H1 (cell line): Measurements from ENCODE around the gene ADARB2. TPM values are rescaled to one million over a fixed set of nuclear protein-coding genes. Genes with fewer than 3 reads are reported as not detected.

Experiments
- CTCF ChIA-PET: fragments of 300-600 bp; sonication (Branson Sonifier 250); formaldehyde crosslinking; loops from one replicate; lab custom pipeline; 2021; ENCODE audit not compliant: partially characterized antibody; lab: Charles Lee
- POLR2A ChIA-PET: fragments of 300-600 bp; sonication (Branson Sonifier 250); formaldehyde crosslinking; loops from one replicate; lab custom pipeline; 2021; ENCODE audit warnings: inconsistent platforms; ENCODE audit not compliant: partially characterized antibody; lab: Charles Lee
- DNase-seq, 2 experiments: peaks; one replicate each; pipeline versions ENCODE4 v3.0.0 to v3.0.0-alpha.2; 2010 to 2022; ENCODE audit warnings: low spot score in 2 of 2, low read depth in 1 of 2, mixed read lengths in 1 of 2
- FAIRE-seq: peaks from 2 replicates; lab custom pipeline; 2011; peaks lifted over from hg19 to GRCh38; lab: Jason Lieb, UNC
- H2AFZ ChIP-seq: 2 replicates; pipeline ENCODE4 v1.8.1; 2012; ENCODE audit warnings: low read length, inconsistent platforms
- H2AK5ac ChIP-seq: 2 replicates; pipeline ENCODE4 v1.6.1; 2013; ENCODE audit warnings: low read depth, low read length
- H2BK120ac ChIP-seq: replicated peaks from 2 replicates; pipeline ENCODE3; 2013; ENCODE audit warnings: low read depth, low read length, inconsistent platforms
- H2BK12ac ChIP-seq: 2 replicates; pipeline ENCODE4 v1.6.1; 2013; ENCODE audit warnings: low read depth, low read length
- H2BK15ac ChIP-seq: 2 replicates; pipeline ENCODE4 v1.6.1; 2013; ENCODE audit warnings: low read length
- H2BK20ac ChIP-seq: 2 replicates; pipeline ENCODE4 v1.6.1; 2013; ENCODE audit warnings: low read length
- H2BK5ac ChIP-seq: 2 replicates; pipeline ENCODE4 v1.6.1; 2013; ENCODE audit warnings: low read depth, low read length
- H3K14ac ChIP-seq: 2 replicates; pipeline ENCODE4 v1.6.1; 2013; ENCODE audit warnings: inconsistent platforms; ENCODE audit not compliant: insufficient read length
- H3K18ac ChIP-seq: 2 replicates; pipeline ENCODE4 v1.6.1; 2013; ENCODE audit warnings: low read length; ENCODE audit errors: extremely low read depth
- H3K23ac ChIP-seq: 2 replicates; pipeline ENCODE4 v1.6.1; 2013; ENCODE audit warnings: inconsistent platforms; ENCODE audit not compliant: insufficient read length
- H3K23me2 ChIP-seq: 2 replicates; pipeline ENCODE4 v1.6.1; 2013; ENCODE audit warnings: low read depth, low read length
- H3K27ac ChIP-seq: 2 replicates; pipeline ENCODE4 v1.6.1; 2011; ENCODE audit warnings: low read depth, low read length, inconsistent platforms
- H3K27me3 ChIP-seq, 4 experiments: replicated peaks in 1 of 4; 1 replicate in 1 of 4; 2 replicates in 3 of 4; pipeline versions ENCODE4 v1.6.1 to v1.8.1; 2011 to 2013; ENCODE audit warnings: low read length in 3 of 4, mild to moderate bottlenecking in 3 of 4, inconsistent platforms in 2 of 4, mixed read lengths in 2 of 4, moderate library complexity in 1 of 4; ENCODE audit not compliant: control insufficient read depth in 3 of 4, insufficient read depth in 3 of 4; ENCODE audit errors: extremely low read depth in 1 of 4
- H3K36me3 ChIP-seq, 4 experiments: 2 replicates each; pipeline versions ENCODE4 v1.6.1 to v1.8.1; 2011 to 2013; ENCODE audit warnings: mild to moderate bottlenecking in 4 of 4, low read length in 3 of 4, moderate library complexity in 2 of 4, control low read depth in 1 of 4, inconsistent platforms in 1 of 4; ENCODE audit not compliant: insufficient read depth in 4 of 4, control insufficient read depth in 2 of 4
- H3K4ac ChIP-seq: replicated peaks from 2 replicates; pipeline ENCODE3; 2013; ENCODE audit warnings: low read length, low read depth, mixed read lengths, inconsistent platforms; ENCODE audit not compliant: insufficient read length
- H3K4me1 ChIP-seq, 4 experiments: replicated peaks in 1 of 4; 1 replicate in 1 of 4; 2 replicates in 3 of 4; pipeline versions ENCODE4 v1.6.1 to v1.8.1; 2011 to 2013; ENCODE audit warnings: low read length in 3 of 4, inconsistent platforms in 2 of 4, mixed read lengths in 1 of 4; ENCODE audit not compliant: insufficient read depth in 4 of 4, control insufficient read depth in 3 of 4
- H3K4me2 ChIP-seq, 2 experiments: 2 replicates each; pipeline versions ENCODE4 v1.6.1 to v1.8.1; 2011 to 2013; ENCODE audit warnings: low read depth in 2 of 2, low read length in 2 of 2, control low read depth in 1 of 2, inconsistent platforms in 1 of 2, mild to moderate bottlenecking in 1 of 2; ENCODE audit not compliant: insufficient read depth in 1 of 2
- H3K4me3 ChIP-seq, 4 experiments: fragments of 200-600, 300-600 bp in 1 of 4; sonication (generic), shearing (Covaris generic), sonication (Bioruptor Twin) in 1 of 4; 2 replicates each; pipeline versions ENCODE4 v1.5.1 to v1.8.1; 2011 to 2016; ENCODE audit warnings: low read length in 4 of 4, low read depth in 3 of 4, control low read depth in 2 of 4, inconsistent platforms in 2 of 4, mild to moderate bottlenecking in 2 of 4, mixed read lengths in 1 of 4, moderate library complexity in 1 of 4; ENCODE audit not compliant: insufficient read depth in 2 of 4; ENCODE audit errors: extremely low read depth in 1 of 4
- H3K56ac ChIP-seq: replicated peaks from 2 replicates; pipeline ENCODE3; 2013; ENCODE audit warnings: low read depth, mild to moderate bottlenecking, mixed read lengths, low read length, inconsistent platforms; ENCODE audit not compliant: insufficient read length
- H3K79me1 ChIP-seq: 2 replicates; pipeline ENCODE4 v1.6.1; 2013; ENCODE audit warnings: low read depth, low read length, control low read depth
- H3K79me2 ChIP-seq, 2 experiments: 2 replicates each; pipeline versions ENCODE4 v1.6.1 to v1.8.1; 2012 to 2013; ENCODE audit warnings: low read length in 2 of 2, mild to moderate bottlenecking in 2 of 2, inconsistent platforms in 1 of 2; ENCODE audit not compliant: insufficient read depth in 2 of 2, control insufficient read depth in 1 of 2
- H3K9ac ChIP-seq, 4 experiments: replicated peaks in 1 of 4; 1 replicate in 1 of 4; 2 replicates in 3 of 4; pipeline versions ENCODE4 v1.6.1 to v1.8.1; 2011 to 2013; ENCODE audit warnings: low read depth in 3 of 4, low read length in 3 of 4, control low read depth in 2 of 4, mild to moderate bottlenecking in 2 of 4, moderate library complexity in 2 of 4, inconsistent platforms in 1 of 4; ENCODE audit errors: extremely low read depth in 1 of 4
- H3K9me3 ChIP-seq, 2 experiments: 2 replicates each; pipeline versions ENCODE4 v1.6.1 to v1.8.1; 2012 to 2013; ENCODE audit warnings: mild to moderate bottlenecking in 2 of 2, moderate library complexity in 2 of 2, control low read depth in 1 of 2, inconsistent platforms in 1 of 2, low read depth in 1 of 2, low read length in 1 of 2, mixed read lengths in 1 of 2; ENCODE audit not compliant: insufficient read depth in 2 of 2
- H4K20me1 ChIP-seq, 2 experiments: replicated peaks in 1 of 2; 2 replicates each; pipeline versions ENCODE3 to v1.8.1; 2011 to 2013; ENCODE audit warnings: inconsistent platforms in 2 of 2, low read length in 2 of 2, mild to moderate bottlenecking in 1 of 2; ENCODE audit not compliant: insufficient read depth in 2 of 2, control insufficient read depth in 1 of 2
- H4K5ac ChIP-seq: 2 replicates; pipeline ENCODE4 v1.6.1; 2013; ENCODE audit warnings: low read length, low read depth, mixed read lengths, inconsistent platforms; ENCODE audit not compliant: insufficient read length
- H4K8ac ChIP-seq: 2 replicates; pipeline ENCODE4 v1.8.0; 2013; ENCODE audit warnings: mild to moderate bottlenecking, moderate library complexity, low read length, inconsistent platforms; ENCODE audit not compliant: insufficient read depth; ENCODE audit errors: extremely low read depth
- H4K91ac ChIP-seq: replicated peaks from 2 replicates; pipeline ENCODE3; 2013; ENCODE audit warnings: low read length, mixed read lengths, inconsistent platforms; ENCODE audit not compliant: insufficient read length
- CHD1 ChIP-seq: IDR thresholded peaks from 2 replicates; pipeline ENCODE4 v1.6.1; 2012; ENCODE audit warnings: low read depth, low read length, improper control_type of control experiment
- FOSL1 ChIP-seq: IDR thresholded peaks from 2 replicates; pipeline ENCODE4 v1.6.1; 2011; ENCODE audit warnings: mild to moderate bottlenecking, low read depth, low read length, moderate library complexity; ENCODE audit not compliant: insufficient read depth
- JUND ChIP-seq: IDR thresholded peaks from 2 replicates; pipeline ENCODE4 v1.6.1; 2011; ENCODE audit warnings: mild to moderate bottlenecking, improper control_type of control experiment, low read length
- PHF8 ChIP-seq: fragments of 200-600 bp; sonication (generic); conservative IDR thresholded peaks from 2 replicates; pipeline ENCODE4 v1.7.1; 2012; ENCODE audit warnings: low read depth, mild to moderate bottlenecking, inconsistent platforms, low read length, moderate library complexity
- RFX5 ChIP-seq: IDR thresholded peaks from 2 replicates; pipeline ENCODE4 v1.6.1; 2011; ENCODE audit warnings: low read depth, low read length, improper control_type of control experiment, borderline replicate concordance
- RNF2 ChIP-seq: fragments of 200-900, 300-1000 bp; sonication (generic); IDR thresholded peaks from 2 replicates; pipeline ENCODE4 v1.7.1; 2016; ENCODE audit warnings: borderline replicate concordance, low read depth, mild to moderate bottlenecking, antibody characterized with exemption, low read length; ENCODE audit not compliant: poor library complexity, severe bottlenecking; ENCODE audit errors: missing control alignments
- SIX5 ChIP-seq: IDR thresholded peaks from 2 replicates; pipeline ENCODE4 v1.6.1; 2011; ENCODE audit warnings: mild to moderate bottlenecking, low read depth, low read length
- TAF1 ChIP-seq: IDR thresholded peaks from 2 replicates; pipeline ENCODE4 v1.6.1; 2011; ENCODE audit warnings: mild to moderate bottlenecking, low read depth, low read length
- TEAD4 ChIP-seq: IDR thresholded peaks from 2 replicates; pipeline ENCODE4 v1.6.1; 2012; ENCODE audit warnings: low read depth, low read length, inconsistent platforms, mixed read lengths
- WGBS, 2 experiments: shearing (Covaris generic) in 1 of 2; methylation state at CpG; one replicate each; pipeline versions ENCODE4 v1.1.6 to v1.1.7; 2013 to 2015; ENCODE audit warnings: low lambda C conversion rate in 2 of 2, mixed read lengths in 2 of 2, inconsistent platforms in 1 of 2, low coverage in 1 of 2, missing lambda C conversion rate in 1 of 2; ENCODE audit not compliant: insufficient replicate concordance in 2 of 2, insufficient coverage in 1 of 2, insufficient read length in 1 of 2; ENCODE audit errors: extremely low coverage in 1 of 2, missing lambda C conversion rate in 1 of 2; 5-methylcytosine and 5-hydroxymethylcytosine counted together
- polyA plus RNA-seq, 7 experiments: library from polyadenylated mRNA; depleted of rRNA in 3 of 7; stranded (reverse) in 5 of 7; unstranded in 2 of 7; fragments of >200 nt in 5 of 7; fragments of 200-250 nt in 2 of 7; gene quantifications; 1 replicate in 5 of 7; 2 replicates in 1 of 7; 4 replicates in 1 of 7; pipeline versions ENCODE4 v1.2.1 to v1.2.3, GENCODE V29; 2011 to 2013; ENCODE audit warnings: missing spikeins in 2 of 7, mixed read lengths in 2 of 7
- total RNA-seq: library from RNA; stranded (reverse); fragmentation: NEBNext Ultra II Directional; extraction: Animal tissue kit (Norgen Biotek cat#: 25700); gene quantifications from 2 replicates; pipeline ENCODE4 v1.2.1, GENCODE V29; 2021
- TF ChIP-seq, protein P1 (sequence below): IDR thresholded peaks from 2 replicates; pipeline ENCODE4 v1.6.1; 2012; ENCODE audit warnings: inconsistent platforms

The ADARB2 gene
- total and polyA plus RNA-seq, 2 of the 8 experiments (the other 6 are each of a cell fraction or from before 2014, with no cell fraction given): 2.2 to 2.8 TPM

DNA sequence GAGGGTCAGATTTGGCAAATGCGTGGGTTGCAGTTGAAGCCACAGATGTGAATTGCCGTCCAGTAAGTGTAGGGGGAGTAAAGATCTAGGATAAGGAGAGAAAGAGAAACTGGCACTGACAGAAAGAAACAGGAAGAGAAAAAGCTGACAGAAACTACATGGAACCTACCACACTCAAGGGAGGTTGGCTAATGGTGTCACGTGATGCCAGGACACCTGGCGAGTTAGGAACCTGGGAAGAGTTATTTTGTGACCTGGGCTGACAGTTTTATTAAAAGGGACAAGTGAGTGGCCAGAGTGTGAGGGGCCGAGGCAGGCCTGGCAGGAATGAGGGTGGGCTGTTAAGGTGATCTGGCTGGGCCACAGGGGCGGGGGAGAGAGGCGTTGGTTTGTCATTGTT lies 188.7 kb downstream of the ADARB2 start:
- H2BK120ac ChIP-seq: no peak overlapping the region
- POLR2A ChIA-PET: no interaction called here
- H3K27me3 ChIP-seq: peaks cover 0 to 2% (median 0%) of the 10 kb centered on the region in 4 experiments; a peak in 1 of 7 replicates
- no peak overlapping the region for H3K14ac ChIP-seq
- 94% methylated on average over 7 of the region's 7 CpGs; no CpG with 5 or more reads in 1 of the 2 experiments for WGBS, 2 experiments
- H3K9me3 ChIP-seq: peaks cover 0 to 8% of the 10 kb centered on the region in 2 experiments; a peak in 2 of 4 replicates
- no peak overlapping the region for H3K9ac ChIP-seq
- H4K91ac ChIP-seq: no peak overlapping the region
- H2AK5ac ChIP-seq: no peak overlapping the region
- no peak overlapping the region for H3K27ac ChIP-seq
- H3K56ac ChIP-seq: no peak overlapping the region
- no peak overlapping the region for H4K5ac ChIP-seq
- H3K4ac ChIP-seq: peak overlapping the region; percentile 20
- no peak overlapping the region for H2BK5ac ChIP-seq
- no peak overlapping the region for H4K8ac ChIP-seq
- H3K79me1 ChIP-seq: no peaks in the 10 kb centered on the region
- no peaks in the 10 kb centered on the region for H3K36me3 ChIP-seq
- FAIRE-seq (no peak), DNase-seq (no peak)
- CTCF ChIA-PET: no interaction called here
- no peak overlapping the region for H2BK20ac ChIP-seq
- no peak overlapping the region for H3K4me3 ChIP-seq
- H3K23me2 ChIP-seq: no peaks in the 10 kb centered on the region
- no peaks in the 10 kb centered on the region for H3K79me2 ChIP-seq
- H3K4me1 ChIP-seq: no peaks in the 10 kb centered on the region; a peak in 1 of 7 replicates
- TF ChIP-seq RNF2 (no peak), FOSL1 (no peak), SIX5 (no peak), JUND (no peak), RFX5 (no peak), TAF1 (no peak), CHD1 (no peak), PHF8 (no peak), TEAD4 (no peak)
- TF ChIP-seq, protein P1, sequence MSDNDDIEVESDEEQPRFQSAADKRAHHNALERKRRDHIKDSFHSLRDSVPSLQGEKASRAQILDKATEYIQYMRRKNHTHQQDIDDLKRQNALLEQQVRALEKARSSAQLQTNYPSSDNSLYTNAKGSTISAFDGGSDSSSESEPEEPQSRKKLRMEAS: no peak
- no peak overlapping the region for H3K18ac ChIP-seq
- H2BK15ac ChIP-seq: no peak overlapping the region
- no peak overlapping the region for H3K23ac ChIP-seq
- no peak overlapping the region for H2BK12ac ChIP-seq
- H4K20me1 ChIP-seq: no peaks in the 10 kb centered on the region
- H3K4me2 ChIP-seq: no peak overlapping the region
- no peak overlapping the region for H2AFZ ChIP-seq
